ENCODE measurements around the gene KCTD19.

- TF ChIP-seq CTCF (IDR thresholded peaks at IDR 0.05) (no peak), POLR2A (IDR thresholded peaks at IDR 0.05) (no peak), POLR2AphosphoS5 (IDR thresholded peaks at IDR 0.05; ENCODE audit: insufficient read depth in 1 of 2, low read depth in 1 of 2) (peak in 1 of 2 donors; percentile 56)
Measured at GRCh38 chr16:67244387-67245185, 82.0 kb downstream of the KCTD19 start.

Measured in vagina (tissue), 2 donors.